ENCODE results near the gene ANGPTL8.

DNA sequence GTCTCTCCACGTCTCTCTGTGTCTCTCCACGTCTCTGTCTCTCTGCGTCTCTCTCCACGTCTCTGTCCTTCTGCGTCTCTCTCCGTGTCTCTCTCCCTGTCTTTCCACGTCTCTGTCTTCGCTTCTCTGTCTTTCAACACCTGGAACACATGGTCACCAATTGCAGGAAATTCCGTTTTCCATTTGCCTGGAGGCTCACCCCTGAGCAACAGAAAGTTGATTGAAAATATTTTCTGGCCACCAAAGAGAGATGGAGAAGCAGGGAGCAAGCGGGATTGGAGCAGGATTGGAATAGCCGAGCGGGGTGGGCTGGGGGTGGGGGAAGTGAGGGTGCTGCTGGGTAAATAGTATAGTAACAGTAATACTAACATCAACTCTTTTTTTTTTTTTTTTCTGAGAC is 43.7 kb upstream of the ANGPTL8 start:
- TF ChIP-seq, protein P1, sequence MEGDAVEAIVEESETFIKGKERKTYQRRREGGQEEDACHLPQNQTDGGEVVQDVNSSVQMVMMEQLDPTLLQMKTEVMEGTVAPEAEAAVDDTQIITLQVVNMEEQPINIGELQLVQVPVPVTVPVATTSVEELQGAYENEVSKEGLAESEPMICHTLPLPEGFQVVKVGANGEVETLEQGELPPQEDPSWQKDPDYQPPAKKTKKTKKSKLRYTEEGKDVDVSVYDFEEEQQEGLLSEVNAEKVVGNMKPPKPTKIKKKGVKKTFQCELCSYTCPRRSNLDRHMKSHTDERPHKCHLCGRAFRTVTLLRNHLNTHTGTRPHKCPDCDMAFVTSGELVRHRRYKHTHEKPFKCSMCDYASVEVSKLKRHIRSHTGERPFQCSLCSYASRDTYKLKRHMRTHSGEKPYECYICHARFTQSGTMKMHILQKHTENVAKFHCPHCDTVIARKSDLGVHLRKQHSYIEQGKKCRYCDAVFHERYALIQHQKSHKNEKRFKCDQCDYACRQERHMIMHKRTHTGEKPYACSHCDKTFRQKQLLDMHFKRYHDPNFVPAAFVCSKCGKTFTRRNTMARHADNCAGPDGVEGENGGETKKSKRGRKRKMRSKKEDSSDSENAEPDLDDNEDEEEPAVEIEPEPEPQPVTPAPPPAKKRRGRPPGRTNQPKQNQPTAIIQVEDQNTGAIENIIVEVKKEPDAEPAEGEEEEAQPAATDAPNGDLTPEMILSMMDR (IDR thresholded peaks at IDR 0.05): no peak
- no peak for TF ChIP-seq POLR2A (IDR thresholded peaks at IDR 0.05)
